ENCODE measurements around the gene CCDC57. TPM values are rescaled to one million over a fixed set of nuclear protein-coding genes. Genes with fewer than 3 reads are reported as not detected.

The CCDC57 gene
- total RNA-seq, 1 donor from 2014 or later, result 40.7 TPM

DNA sequence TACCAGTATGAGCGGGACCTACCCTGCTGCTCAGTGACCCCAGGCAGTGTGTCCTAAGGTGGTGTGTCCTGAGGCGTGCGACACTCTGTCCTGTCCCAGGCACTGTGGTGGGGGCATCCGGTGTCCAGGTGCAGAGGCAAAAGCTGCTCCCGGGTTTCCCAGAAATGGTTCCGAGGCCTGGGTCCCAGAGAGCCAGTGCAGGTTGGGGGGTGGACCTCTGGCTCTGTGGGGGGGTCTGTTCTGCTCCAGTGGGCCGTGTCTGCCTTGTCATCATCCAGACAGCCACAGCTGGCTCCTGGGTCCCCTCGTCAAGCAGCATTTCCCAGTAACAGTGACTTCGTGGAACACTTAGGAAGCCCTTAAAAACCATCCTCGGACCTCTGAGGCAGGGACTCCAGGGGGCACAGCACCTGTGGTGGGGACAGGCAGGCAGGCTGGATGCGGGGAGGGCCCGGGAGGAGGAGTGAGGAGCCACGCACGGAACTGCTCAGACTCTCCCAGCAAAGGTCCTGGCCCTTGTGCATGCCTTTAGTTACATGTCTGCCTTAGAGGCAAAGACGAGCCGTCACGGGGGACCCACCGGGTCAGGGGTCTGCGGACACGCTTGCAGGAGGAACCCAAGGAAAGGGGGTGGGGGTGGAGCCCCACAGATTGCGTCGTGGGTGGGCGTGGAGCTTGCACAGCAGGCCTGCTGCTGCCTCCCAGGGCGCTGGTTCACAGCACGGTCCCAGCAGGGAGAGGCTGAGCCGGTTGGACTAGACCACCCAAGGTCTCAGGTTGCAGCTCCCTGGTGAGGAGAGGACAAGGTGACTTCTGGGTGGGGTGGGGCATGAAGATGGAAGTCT, 21.8 kb upstream of the CCDC57 start:
- TF ChIP-seq, protein P1, sequence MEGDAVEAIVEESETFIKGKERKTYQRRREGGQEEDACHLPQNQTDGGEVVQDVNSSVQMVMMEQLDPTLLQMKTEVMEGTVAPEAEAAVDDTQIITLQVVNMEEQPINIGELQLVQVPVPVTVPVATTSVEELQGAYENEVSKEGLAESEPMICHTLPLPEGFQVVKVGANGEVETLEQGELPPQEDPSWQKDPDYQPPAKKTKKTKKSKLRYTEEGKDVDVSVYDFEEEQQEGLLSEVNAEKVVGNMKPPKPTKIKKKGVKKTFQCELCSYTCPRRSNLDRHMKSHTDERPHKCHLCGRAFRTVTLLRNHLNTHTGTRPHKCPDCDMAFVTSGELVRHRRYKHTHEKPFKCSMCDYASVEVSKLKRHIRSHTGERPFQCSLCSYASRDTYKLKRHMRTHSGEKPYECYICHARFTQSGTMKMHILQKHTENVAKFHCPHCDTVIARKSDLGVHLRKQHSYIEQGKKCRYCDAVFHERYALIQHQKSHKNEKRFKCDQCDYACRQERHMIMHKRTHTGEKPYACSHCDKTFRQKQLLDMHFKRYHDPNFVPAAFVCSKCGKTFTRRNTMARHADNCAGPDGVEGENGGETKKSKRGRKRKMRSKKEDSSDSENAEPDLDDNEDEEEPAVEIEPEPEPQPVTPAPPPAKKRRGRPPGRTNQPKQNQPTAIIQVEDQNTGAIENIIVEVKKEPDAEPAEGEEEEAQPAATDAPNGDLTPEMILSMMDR (IDR thresholded peaks at IDR 0.05; ENCODE audit: partially characterized antibody, unreplicated experiment), result no peak
- H3K27me3 Mint-ChIP-seq (ENCODE audit: unreplicated experiment), result peaks cover 4% of the 10 kb centered on the region
- H3K27ac Mint-ChIP-seq (ENCODE audit: unreplicated experiment), result no peak overlapping the region
- H3K9me3 Mint-ChIP-seq (ENCODE audit: unreplicated experiment), result no peaks in the 10 kb centered on the region
- no peak for DNase-seq
- H3K36me3 Mint-ChIP-seq (ENCODE audit: unreplicated experiment), result no peaks in the 10 kb centered on the region
- H3K4me1 Mint-ChIP-seq (ENCODE audit: low read depth, unreplicated experiment), result peaks cover 3% of the 10 kb centered on the region
- H3K4me3 Mint-ChIP-seq (ENCODE audit: unreplicated experiment), result no peak overlapping the region

- TF ChIP-seq, protein P1 (IDR thresholded peaks at IDR 0.05; ENCODE audit: partially characterized antibody, unreplicated experiment), result no peak
- peaks cover 4% of the 10 kb centered on the region for H3K27me3 Mint-ChIP-seq (ENCODE audit: unreplicated experiment)
- no peak overlapping the region for H3K4me3 Mint-ChIP-seq (ENCODE audit: unreplicated experiment)
- peaks cover 2% of the 10 kb centered on the region for H3K4me1 Mint-ChIP-seq (ENCODE audit: low read depth, unreplicated experiment)
- DNase-seq, result no peak
- H3K9me3 Mint-ChIP-seq (ENCODE audit: unreplicated experiment), result no peaks in the 10 kb centered on the region
- H3K27ac Mint-ChIP-seq (ENCODE audit: unreplicated experiment), result no peak overlapping the region
- H3K36me3 Mint-ChIP-seq (ENCODE audit: unreplicated experiment), result no peaks in the 10 kb centered on the region
These were observed 20.5 kb upstream of the CCDC57 start for GRCh38 chr17:82232876-82233785.

GRCh38 chr17:82232322-82232820, 19.7 kb upstream of the CCDC57 start:
- H3K9me3 Mint-ChIP-seq (ENCODE audit: unreplicated experiment), result no peaks in the 10 kb centered on the region
- no peaks in the 10 kb centered on the region for H3K36me3 Mint-ChIP-seq (ENCODE audit: unreplicated experiment)
- no peak for DNase-seq
- no peak overlapping the region for H3K4me3 Mint-ChIP-seq (ENCODE audit: unreplicated experiment)
- peaks cover 4% of the 10 kb centered on the region for H3K27me3 Mint-ChIP-seq (ENCODE audit: unreplicated experiment)
- peaks cover 2% of the 10 kb centered on the region for H3K4me1 Mint-ChIP-seq (ENCODE audit: low read depth, unreplicated experiment)
- H3K27ac Mint-ChIP-seq (ENCODE audit: unreplicated experiment), result no peak overlapping the region
- TF ChIP-seq, protein P1 (IDR thresholded peaks at IDR 0.05; ENCODE audit: partially characterized antibody, unreplicated experiment), result no peak

DNA sequence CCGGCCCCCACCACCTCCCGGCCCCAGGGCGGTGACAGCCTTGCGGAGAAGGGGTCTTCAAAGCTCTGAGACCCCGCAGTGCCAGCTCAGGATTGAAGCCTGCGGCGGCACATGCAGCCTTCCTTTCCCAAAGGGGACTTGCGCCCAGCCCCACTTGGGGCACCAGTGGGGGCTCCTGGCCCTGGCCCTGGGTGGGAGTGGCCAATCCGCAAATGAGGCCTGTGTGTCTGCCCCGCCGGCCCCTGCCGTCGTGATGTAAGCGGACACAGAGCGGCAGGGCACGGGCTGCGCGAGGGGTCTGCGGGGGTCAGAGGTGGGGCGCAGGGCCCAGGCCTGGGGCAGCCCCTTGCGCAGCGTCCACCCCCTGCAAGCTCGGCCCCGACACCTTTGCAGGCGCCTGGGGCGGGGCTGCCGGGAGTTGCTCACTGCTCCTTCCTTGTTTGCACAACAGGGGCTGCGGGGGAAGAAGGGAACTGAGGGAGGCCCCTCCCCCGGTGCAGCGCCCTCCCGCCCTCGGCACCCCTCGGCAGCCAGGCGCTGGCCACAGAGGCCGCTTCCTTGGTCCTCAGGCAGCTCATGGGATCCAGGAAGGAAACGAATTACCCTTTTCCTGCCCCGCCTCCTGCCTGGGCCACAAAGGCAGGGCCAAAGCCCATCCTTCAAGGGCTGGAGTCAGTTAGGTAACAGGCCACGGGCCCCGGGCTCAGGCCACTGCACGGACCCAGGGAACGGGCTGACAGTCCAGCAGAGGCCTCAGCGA, 19.1 kb upstream of the CCDC57 start:
- no peak for DNase-seq
- TF ChIP-seq, protein P1 (IDR thresholded peaks at IDR 0.05; ENCODE audit: partially characterized antibody, unreplicated experiment), result no peak
- Mint-ChIP-seq H3K4me1 (ENCODE audit: low read depth, unreplicated experiment) (peaks cover 2% of the 10 kb centered on the region), H3K36me3 (ENCODE audit: unreplicated experiment) (no peaks in the 10 kb centered on the region), H3K27ac (ENCODE audit: unreplicated experiment) (no peak overlapping the region), H3K27me3 (ENCODE audit: unreplicated experiment) (peaks cover 4% of the 10 kb centered on the region), H3K4me3 (ENCODE audit: unreplicated experiment) (no peak overlapping the region), H3K9me3 (ENCODE audit: unreplicated experiment) (no peaks in the 10 kb centered on the region)
